HL-60 (cell line): ENCODE results near the gene ADARB1.

Source experiments
- DNase-seq, 2 experiments: peaks; one replicate each; pipeline ENCODE4 v3.0.0-alpha.2; 2010 to 2020; ENCODE audit warnings: low read depth in 1 of 2, low spot score in 1 of 2
- H3K27ac ChIP-seq: fragments of 250-450 bp; sonication (Bioruptor Pico); replicated peaks from 2 replicates; pipeline ENCODE4 v1.5.1; 2020; ENCODE audit warnings: mild to moderate bottlenecking, moderate library complexity
- H3K27me3 ChIP-seq: fragments of 250-450 bp; sonication (Bioruptor Pico); 2 replicates; pipeline ENCODE4 v1.5.1; 2021; ENCODE audit warnings: mild to moderate bottlenecking, moderate library complexity; ENCODE audit not compliant: insufficient read depth, poor library complexity, severe bottlenecking
- H3K4me3 ChIP-seq: replicated peaks from 2 replicates; pipeline ENCODE4 v1.5.1; 2011; ENCODE audit warnings: mild to moderate bottlenecking, control low read depth, low read length; ENCODE audit not compliant: insufficient read depth
- CTCF ChIP-seq: IDR thresholded peaks from one replicate; pipeline ENCODE4 v1.5.1; 2011; ENCODE audit warnings: low read length, control low read depth, inconsistent platforms; ENCODE audit not compliant: insufficient read depth
- GABPA ChIP-seq: IDR thresholded peaks from 2 replicates; pipeline ENCODE4 v1.6.1; 2012; ENCODE audit warnings: low read depth
- POLR2AphosphoS5 ChIP-seq: IDR thresholded peaks from 2 replicates; pipeline ENCODE4 v1.6.1; 2012; ENCODE audit warnings: low read depth
- REST ChIP-seq: IDR thresholded peaks from 2 replicates; pipeline ENCODE4 v1.6.1; 2012; ENCODE audit warnings: low read depth; ENCODE audit not compliant: insufficient replicate concordance
- SPI1 ChIP-seq: IDR thresholded peaks from 2 replicates; pipeline ENCODE4 v1.6.1; 2012; ENCODE audit warnings: low read depth, mild to moderate bottlenecking, borderline replicate concordance

ADARB1 gene

GRCh38 chr21:45234127-45234526 lies 159.7 kb downstream of the ADARB1 start:
- DNase-seq = no peak
- TF ChIP-seq REST (no peak), SPI1 (no peak), CTCF (no peak), GABPA (no peak), POLR2AphosphoS5 (no peak)
- H3K27me3 ChIP-seq = peaks cover 5% of the 10 kb centered on the region
- no peak overlapping the region for H3K27ac ChIP-seq
- no peak overlapping the region for H3K4me3 ChIP-seq

GRCh38 chr21:45234965-45235364 lies 160.6 kb downstream of the ADARB1 start:
- TF ChIP-seq CTCF (no peak), GABPA (no peak)
- no peak for DNase-seq
- peaks cover 5% of the 10 kb centered on the region for H3K27me3 ChIP-seq
- H3K4me3 ChIP-seq = no peak overlapping the region
- H3K27ac ChIP-seq = no peak overlapping the region

- TF ChIP-seq GABPA (no peak), SPI1 (no peak), REST (no peak), POLR2AphosphoS5 (no peak), CTCF (no peak)
- no peak overlapping the region for H3K4me3 ChIP-seq
- no peak for DNase-seq
These were observed 161.1 kb downstream of the ADARB1 start for GRCh38 chr21:45235488-45235887.

GRCh38 chr21:45236481-45236880 lies 162.1 kb downstream of the ADARB1 start:
- Histone ChIP-seq H3K4me3 (no peak overlapping the region), H3K27ac (no peak overlapping the region), H3K27me3 (peaks cover 5% of the 10 kb centered on the region)
- TF ChIP-seq CTCF (peak; percentile 14), SPI1 (no peak), REST (no peak), GABPA (no peak), POLR2AphosphoS5 (no peak)
- DNase-seq = peak; percentile 8 to 48

More at GRCh38 chr21:45235488-45235887, 161.1 kb downstream of the ADARB1 start:
- Histone ChIP-seq H3K27ac (no peak overlapping the region), H3K27me3 (peaks cover 5% of the 10 kb centered on the region)
